GM18870 (cell line): ENCODE data around the gene TSPAN18.

Experiments used
- ATAC-seq: cut with Tn5 transposase; IDR thresholded peaks from one replicate; pipeline ENCODE4 v1.9.1; 2021; ENCODE audit warnings: moderate library complexity; ENCODE audit not compliant: unreplicated experiment

TSPAN18 gene

DNA sequence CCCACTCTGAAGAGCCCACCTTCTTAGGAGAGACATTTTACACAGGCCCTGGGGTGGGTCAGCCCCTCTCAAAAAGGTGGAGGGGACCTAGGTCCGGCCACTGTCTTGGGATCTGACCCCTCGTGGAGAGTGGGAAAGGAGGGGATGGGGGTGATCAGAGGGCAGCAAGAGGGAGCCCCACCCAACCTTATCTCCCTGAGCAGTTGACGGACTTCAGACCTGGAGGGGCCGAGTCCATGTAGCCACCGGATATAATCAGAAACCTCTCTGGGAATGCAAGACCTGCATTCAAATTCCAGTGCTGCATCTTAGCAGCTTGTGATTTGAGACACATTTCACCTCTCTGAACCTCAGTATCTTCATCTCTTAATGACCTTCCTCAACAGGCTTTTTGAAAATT is 179.9 kb downstream of the TSPAN18 start:
- no peak for ATAC-seq

DNA sequence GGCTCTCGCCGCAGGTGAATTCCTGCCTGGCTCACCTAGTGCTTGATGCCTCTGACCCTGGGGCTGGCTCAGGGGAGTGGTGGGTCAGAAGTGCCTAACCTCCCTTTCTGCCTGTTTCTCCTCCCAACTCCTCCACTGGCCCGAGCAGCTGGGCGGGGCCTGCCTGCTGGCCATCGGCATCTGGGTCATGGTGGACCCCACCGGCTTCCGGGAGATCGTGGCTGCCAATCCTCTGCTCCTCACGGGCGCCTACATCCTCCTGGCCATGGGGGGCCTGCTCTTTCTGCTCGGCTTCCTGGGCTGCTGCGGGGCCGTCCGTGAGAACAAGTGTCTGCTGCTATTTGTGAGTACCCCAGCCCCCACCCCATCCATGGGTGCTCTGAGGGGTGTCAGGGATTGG is 182.8 kb downstream of the TSPAN18 start:
- no peak for ATAC-seq

DNA sequence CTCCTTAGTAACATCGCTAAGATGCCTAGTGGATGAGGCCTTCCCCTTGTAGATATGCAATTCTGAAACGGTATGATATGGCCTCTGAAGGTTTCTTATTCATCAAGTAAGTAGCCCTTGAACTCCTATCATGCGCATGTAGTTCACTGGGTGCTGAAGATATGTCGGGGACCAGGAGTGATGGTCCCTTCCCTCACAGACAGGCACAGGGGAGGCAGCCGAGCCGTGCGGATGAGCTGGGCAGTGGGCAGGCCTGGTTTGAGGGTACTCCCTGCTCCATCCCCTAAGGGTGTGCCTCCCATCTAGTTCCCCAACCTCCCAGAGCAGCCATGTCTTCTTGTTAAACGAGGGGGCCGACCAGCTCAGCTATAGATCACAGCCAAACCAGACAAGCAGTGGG is 183.8 kb downstream of the TSPAN18 start:
- ATAC-seq, result no peak

DNA sequence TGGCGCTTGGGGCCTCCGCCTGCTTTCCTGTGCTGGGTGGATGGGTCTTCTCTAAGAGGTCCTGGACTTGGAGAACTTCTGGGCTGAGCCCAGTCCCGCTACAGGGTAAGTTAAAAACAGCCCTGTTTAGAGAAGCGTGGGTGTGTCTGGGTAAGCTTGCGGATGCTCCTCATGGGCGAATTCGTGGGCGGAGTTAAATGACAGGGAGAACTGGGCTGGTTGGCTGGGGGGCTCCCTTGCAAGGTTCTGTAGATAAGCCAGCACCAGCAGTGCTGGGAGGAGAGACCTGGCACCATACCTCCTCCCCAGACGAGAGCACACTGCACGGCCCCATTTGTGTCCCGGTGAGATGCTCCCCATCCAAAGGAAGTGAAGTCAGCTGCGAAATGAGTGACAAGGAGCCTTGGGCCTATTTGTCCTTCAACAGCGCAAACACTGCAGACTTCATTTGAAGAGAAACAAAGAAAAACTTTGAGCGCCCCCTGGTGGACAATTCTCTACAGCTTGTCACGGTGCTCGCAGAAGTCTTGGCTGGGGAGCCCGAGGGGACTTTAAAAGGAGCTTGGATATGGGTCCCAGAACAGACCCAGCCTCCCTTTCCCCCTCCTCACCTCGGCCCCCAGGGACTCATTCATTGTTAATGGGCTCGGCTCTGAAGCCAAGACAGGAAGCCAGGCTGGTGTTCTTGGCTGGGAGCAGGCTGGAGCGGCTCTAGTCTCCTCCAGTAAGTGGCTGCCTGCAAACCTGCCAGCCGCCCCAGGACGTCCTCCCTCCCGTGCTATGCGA is 184.5 kb downstream of the TSPAN18 start:
- peak; percentile 57 for ATAC-seq

DNA sequence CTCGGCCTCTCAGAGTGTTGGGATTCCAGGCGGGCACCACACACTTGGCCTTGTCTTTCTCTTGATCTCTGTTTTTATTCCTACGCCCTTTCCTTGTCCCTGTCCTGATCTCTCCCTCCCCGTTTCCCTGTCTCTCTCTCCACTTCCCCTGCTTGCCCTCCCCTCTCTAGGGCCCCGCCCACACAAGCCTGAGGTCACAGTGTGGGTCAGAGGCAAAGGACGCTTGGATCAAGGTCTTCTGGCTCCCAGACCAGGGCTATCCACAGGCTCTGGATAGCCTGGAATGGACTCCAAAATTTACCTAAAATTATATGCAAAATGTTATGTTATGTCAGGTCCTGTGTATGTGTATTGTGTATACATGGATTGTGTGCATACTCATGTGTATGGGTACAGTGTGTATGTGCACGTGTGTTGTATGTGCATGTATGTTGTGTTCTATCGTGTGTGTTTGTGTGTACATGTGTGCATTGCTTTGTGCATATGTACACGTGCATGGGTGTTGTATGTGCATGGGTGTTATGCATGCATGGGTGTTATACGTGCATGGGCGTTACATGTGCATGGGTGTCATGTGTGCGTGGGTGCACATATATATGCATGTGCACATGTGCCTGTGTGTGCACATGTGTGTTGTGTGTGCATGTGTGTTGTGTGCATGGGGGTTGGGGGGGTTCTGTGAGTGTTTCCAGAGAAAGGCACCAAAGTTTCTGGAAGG is 185.7 kb downstream of the TSPAN18 start:
- no peak for ATAC-seq

DNA sequence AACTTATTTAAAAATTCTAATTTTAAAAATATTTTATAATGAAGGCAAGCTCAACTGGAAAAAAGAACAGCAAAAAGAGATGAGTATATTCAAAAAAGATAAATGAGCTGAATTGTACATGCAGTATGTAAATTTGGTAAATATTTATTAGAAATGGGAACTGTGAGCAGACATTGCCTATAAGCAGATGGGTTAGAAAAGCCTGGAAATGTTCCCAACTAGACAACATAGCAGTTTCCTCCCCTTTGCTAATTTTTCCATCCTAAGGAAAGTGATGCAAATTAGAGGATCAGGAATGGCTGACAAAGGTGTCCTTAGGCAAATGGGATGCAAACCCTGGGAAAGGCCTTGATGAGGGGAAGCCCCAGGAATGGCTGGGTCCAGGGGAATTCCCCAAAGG is 186.7 kb downstream of the TSPAN18 start:
- no peak for ATAC-seq

DNA sequence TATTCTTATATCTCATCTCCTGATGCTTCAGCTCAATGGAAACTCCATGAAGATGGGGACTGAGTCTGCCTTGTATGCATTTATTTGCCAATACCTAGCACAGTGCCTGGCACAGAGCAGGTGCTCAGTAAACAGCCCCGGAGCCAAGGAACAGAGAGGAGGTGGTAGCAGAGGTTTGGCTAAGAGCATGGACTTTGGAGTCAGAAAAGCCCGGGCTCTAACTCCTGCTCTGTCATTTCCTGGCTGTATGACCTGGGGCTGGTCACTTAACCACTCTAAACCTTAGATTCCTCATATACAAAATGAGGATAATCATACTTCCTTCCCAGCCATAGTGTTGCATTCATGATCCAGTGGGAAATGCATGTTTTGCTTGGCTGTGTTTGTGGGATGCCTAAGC is 187.3 kb downstream of the TSPAN18 start:
- no peak for ATAC-seq

DNA sequence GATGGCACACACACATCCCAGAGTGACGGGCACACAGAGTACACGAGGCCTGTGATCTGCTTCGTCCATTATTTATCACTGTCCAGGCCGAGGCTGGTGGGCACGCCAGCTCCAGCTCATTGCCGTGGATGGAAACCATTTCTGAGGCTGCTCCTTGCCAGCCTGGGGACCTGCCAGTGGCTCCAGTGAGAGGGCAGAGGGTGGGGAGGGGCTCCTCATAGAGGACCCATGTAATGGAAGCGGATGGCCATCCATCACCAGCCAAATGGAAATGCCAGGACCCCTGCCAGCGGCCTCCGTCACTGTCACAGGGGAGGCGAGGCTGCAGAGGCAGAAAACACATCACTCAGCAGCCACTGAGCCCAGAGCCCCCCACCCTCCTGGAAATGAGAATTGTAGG is 188.2 kb downstream of the TSPAN18 start:
- ATAC-seq, result no peak

DNA sequence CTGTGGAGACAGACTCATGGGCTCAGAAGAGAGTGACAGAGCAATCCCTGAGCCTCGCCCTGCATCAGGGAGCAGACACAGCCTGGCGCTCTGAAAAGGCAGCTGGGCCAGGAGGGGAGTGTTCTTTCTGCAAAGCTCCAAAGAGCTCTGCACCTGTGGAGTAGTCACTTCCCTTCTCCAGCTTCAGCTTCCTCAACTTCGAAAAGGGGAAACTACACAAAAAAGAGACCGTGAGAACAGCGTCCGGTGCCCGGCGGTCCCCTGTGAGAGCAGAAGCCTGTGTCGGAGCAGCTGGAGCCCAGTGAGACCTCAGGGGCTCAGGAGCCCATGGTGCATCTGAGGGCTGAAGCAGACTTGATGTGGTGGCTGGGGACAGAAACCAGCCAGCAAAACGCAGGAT is 188.9 kb downstream of the TSPAN18 start:
- no peak for ATAC-seq

DNA sequence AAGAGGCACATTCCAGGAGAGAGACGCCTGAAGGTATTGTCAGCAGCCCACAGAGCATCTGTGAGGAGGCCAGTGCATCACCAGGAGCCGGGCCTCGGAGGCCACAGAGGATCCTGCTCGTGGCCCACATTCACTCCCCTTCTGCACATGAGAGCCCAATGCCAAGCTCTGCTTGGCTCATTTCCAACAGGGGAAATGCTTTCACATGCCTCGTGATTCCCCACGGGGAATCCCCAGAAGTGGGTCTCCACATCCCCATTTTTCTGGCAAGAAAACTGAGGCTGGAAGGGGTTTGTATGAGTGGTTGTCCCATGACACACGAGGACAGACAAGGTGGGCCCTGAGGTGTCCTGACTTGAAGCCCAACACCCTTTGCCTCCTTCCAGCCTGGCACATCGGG is 189.6 kb downstream of the TSPAN18 start:
- ATAC-seq, result no peak

DNA sequence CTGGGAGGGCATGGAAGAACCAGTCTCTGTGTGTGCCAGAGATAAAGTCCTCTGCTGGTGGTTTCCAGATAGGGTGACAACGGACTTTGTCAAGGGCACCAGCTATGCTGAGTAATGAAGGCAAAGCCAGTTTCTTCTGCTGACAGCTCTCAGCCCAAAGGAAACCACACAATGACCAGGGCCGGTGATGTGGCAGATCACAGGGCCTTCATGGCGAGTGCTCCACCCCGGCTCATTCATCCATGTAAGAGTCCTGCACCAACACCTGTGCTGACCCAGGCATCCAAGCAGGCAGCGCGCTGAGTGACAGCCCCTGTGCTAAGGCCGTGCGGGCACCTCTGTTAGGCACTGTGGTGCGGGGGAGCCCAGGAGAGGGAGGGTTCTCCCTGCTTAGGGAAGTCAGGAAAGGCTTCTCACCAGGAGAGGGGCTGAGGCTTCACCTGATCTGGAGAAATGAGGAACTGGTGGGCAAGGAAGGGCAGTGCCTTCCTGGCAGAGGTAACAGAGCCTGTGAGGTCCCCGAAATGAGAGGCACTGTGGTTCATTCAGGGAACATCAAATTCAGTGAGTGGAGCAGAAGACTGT is 190.1 kb downstream of the TSPAN18 start:
- ATAC-seq, result no peak

DNA sequence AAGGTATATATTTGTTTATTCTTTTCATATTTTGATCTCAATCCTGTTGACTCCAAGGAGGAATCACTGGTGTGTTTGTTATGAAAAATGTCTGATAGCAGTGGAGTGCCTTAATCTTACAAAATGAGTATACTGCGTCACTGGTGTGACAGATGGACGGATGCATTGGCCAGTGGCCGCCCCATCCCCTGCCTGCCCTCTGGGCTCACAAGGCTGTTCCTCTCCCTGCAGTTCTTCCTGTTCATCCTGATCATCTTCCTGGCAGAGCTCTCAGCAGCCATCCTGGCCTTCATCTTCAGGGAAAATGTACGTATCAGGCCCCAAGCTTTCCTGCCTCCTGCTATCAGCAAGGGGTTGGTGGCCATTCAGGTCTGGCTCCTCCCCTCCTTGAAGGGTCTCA is 191.0 kb downstream of the TSPAN18 start:
- no peak for ATAC-seq

DNA sequence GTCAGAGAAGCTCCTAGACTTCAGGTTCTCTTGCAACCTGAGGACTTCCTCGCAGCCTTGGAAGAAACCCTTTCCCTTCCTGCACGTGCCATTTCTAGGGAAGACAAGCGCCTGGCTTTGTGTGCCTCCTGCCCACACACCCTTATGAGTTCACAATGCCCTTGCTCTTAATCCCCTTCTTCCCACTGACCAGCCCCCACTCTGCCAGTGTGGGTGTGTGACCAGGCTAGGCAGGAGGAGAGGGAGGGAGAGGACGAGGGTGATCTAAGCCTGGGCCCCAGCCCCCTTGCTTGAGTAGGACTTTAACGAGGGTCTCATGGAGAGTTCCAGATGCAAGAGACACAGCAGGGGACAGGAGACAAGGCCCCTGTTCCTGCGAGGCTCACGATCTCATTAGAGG is 193.7 kb downstream of the TSPAN18 start:
- no peak for ATAC-seq

DNA sequence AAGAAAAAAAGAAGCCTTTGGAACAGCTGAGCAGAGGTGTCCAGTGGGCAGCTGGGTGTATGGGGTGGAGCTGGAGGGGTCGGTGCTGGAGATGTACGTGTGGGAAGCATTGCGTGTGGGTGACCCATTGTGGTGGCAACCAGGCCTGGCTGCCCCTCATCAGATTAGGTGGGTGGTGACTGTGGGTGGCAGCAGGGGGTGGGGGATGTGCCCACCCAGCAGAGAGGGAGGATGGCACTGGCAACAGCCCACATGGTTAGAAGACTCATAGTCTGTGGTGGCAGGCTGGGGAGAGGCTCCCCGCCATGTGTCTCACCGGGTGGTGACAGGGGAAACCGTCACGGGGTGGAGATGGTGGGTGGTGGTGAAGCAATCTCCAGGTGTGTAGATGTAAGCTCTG is 196.4 kb downstream of the TSPAN18 start:
- ATAC-seq, result no peak

DNA sequence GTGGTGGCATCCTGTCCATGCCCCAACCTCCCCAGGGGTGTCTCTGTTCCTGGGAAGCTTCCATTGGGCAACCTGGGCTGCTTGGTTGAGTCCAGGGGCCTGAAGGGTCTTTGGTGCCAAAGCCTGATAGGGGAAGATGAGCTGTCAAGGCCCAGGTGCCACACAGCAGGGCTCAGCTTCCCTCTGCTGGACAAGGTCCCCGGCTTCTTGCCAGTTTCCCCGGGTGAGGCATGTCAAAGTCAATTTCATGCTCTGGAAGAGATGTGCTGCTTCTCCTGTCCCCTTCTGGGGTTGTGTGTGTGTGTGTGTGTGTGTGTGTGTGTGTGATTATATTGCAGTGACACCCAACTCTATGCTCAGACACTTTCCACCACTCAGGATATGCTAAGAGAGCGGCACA is 197.0 kb downstream of the TSPAN18 start:
- ATAC-seq, result no peak

DNA sequence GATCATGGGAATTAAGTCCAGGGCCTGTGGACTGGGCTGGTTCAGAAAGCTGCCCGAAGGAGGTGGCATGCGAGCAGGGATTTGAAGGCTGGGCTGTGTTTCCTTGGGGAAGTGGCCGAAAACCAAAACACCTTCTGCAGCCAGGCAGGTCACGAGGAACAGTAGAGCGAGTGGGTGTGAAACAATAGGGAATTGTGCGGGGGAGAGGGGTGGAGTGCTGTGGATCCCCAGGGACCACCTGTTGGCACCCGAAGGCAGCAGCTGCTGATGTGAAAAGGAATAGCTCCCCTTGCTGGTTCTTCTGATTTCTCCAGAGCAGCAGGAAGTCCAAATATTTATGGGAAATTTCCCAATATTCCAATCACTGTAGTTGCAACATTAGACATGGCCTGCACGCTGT is 199.3 kb downstream of the TSPAN18 start:
- ATAC-seq, result no peak

DNA sequence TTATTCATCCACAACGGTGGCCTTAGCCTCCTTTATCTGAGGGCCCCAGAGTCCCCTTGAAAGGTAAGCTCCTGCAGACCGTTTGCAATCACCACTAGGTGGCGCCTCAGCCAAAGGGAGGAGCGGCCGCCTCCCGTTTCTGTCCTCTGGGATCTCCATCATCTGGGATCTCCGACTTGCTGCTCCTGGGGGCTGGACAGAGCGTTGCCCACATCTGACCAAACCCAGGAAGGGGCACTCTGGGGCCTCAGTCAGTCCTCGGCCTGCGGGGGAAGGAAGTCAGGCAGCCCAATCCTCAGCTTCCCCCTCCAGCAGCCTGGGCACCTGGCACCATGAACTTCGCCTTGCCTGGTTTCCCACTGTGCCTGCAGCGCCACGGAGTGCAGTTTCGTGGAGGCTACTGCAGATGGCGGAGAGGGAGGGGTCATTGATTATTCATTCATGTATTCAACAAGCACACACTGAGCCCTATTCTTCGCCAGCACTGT is 200.5 kb downstream of the TSPAN18 start:
- ATAC-seq, result no peak

DNA sequence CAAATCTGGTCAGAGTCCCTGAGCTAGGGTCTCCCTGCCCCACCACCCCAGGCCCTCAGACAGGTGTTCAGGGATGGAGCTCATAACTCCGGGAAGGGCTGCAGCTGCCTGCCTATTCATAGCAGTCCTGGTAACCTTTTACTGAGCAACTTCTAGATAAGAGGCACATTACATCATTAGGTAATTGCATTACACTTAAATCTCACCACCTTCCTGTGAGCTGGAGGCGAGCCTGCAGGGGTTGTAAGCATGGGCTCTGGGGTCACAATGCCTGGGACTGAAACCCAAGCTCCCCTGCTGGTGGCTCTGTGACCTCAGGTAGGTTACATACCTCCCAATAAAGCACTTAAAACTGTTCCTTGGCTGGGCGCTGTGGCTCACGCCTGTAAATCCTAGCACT is 201.4 kb downstream of the TSPAN18 start:
- ATAC-seq, result no peak

DNA sequence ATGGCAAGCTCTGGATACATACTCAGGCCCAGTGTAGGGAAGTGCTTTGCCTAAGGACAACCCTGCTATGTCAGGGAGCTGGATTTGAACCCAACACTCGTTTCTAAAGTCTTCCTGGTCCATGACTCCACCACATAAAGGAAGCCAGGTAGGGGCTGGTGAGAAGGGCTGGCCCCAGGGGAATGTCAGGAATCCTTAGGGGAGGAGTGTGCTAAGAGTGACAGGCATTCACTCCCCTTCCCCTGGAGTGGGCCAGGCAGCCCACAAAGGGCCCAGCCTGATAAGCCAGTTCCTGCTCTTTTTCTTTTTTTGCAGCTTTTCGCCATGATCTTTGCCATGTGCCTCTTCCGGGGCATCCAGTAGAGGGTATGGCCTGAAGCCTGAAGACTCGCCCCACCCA is 202.1 kb downstream of the TSPAN18 start:
- no peak for ATAC-seq

DNA sequence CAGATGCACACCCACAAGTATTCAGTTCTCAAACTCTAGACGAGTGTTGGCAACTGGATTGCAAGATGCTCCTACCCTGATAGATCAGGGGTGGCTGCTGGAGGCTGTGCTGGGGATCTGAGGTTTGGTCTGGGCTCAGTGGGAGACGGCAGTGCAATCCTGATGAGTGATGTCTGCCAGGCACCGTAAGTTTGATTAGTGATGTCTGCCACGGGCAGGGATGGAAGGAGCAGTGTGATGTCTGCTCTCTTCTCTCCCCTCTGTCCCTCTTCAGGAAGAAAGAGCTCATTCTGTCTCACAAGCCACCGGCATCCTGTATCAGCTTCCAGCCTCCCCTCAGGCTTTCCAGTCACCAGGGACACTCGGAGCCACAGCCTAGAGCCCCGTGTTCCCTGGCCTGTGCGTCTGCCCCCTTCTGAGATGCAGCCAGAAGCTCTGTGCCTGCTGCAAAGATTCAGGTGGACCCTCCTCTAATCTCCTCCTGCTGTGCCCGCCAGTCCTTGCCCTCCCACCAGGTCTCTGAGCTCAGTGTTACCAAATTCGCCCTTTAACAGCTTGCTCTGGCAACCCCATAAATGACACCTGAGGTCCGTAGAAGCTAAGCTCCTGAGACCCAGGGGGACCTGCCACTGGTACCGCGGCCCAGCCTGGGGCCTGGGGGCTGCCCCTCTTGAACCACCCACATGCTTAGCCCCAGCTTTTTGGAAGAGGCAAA is 204.0 kb downstream of the TSPAN18 start:
- ATAC-seq, result no peak

DNA sequence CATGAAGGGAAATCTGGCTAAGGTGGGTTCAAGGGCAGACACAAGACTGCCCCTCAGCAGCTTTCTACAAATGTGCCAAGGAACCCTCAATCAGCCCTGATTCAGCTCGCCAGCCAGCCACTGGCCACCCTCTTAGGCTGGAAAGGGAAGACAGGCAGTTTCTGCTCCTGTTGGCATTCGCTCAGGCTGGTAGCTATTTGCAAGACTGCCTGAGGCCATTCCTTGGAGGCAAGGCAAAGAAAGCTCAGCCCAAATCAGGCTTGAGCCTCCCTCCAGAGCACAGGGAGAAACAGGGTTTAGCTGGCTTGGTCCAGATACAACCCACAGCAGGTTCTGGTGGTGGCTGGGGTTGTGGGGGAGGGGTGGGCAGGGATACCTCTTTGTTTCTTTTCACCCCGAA is 204.7 kb downstream of the TSPAN18 start:
- ATAC-seq, result no peak
